Cortex of kidney (tissue), 1 donor: ENCODE data around the gene CLECL1.
"Not testable (repeated sequence)": the region's sequence is repeated elsewhere in the genome, so short reads cannot be mapped to it uniquely, and the experiment has no call there.

ENCODE experiments used
- DNase-seq: peaks from one replicate; lab custom pipeline; 2025; lab: John Stamatoyannopoulos, UW

Gene CLECL1

GRCh38 chr12:9694241-9694640 is 38.7 kb downstream of the CLECL1 start:
- DNase-seq, result no peak

GRCh38 chr12:9692909-9693308 is 40.0 kb downstream of the CLECL1 start:
- no peak for DNase-seq

- no peak for DNase-seq
These were observed 45.7 kb downstream of the CLECL1 start for GRCh38 chr12:9687228-9687627.

- no peak for DNase-seq
These were observed 47.0 kb downstream of the CLECL1 start for GRCh38 chr12:9685915-9686314.

DNA sequence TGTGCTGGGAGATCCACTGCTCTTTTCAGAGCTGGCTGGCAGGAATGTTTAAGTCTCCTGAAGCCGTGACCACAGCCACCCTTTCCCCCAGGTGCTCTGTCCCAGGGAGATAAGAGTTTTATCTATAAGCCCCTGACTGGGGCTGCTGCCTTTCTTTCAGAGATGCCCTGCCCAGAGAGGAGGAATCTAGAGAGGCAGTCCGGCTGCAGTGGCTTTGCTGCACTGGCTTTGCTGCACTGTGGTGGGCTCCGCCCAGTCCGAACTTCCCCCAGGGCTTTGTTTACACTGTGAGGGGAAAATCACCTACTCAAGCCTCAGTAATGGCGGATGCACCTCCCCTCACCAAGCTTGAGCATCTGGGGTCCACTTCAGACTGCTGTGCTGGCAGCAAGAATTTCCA is 47.5 kb downstream of the CLECL1 start:
- not testable (repeated sequence) for DNase-seq

- not testable (repeated sequence) for DNase-seq
These were observed 49.9 kb downstream of the CLECL1 start for GRCh38 chr12:9682949-9683348.

DNA sequence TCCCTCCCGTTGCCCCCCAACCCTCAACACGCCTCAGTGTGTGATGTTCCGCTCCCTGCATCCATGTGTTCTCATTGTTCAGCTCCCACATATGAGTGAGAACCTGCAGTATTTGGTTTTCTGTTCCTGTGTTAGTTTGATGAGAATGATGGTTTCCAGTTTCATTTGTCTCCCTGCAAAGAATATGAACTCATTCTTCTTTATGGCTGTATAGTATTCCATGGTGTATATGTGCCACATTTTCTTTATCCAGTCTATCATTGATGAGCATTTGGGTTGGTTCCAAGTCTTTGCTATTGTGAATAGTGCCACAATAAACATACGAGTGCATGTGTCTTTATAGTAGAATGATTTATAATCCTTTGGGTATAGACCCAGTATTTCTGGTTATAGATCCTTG is 50.4 kb downstream of the CLECL1 start:
- DNase-seq, result not testable (repeated sequence)

DNA sequence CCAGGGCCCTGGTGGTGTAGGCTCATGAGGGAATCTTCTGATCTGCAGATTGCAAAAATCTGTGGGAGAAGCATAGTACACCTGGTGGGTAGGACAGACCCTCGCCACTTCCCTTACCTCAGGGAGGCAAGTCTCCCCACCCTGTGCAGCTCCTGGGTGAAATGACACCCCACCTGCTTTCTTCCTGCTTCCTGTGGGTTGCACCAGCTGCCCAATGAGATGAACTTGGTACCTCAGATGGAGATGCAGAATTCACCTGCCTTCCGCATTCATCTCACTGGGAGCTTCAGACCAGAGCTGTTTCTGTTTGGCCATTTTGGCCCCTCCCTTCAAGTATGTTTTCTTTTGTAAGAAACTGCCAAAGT is 58.7 kb downstream of the CLECL1 start:
- DNase-seq, result no peak

GRCh38 chr12:9673404-9674225 is 59.3 kb downstream of the CLECL1 start:
- DNase-seq, result no peak
